ENCODE results near the gene BCL6. TPM values are rescaled to one million over a fixed set of nuclear protein-coding genes. Genes with fewer than 3 reads are reported as not detected.

Gene BCL6
- total and polyA plus RNA-seq, 3 experiments from 2014 or later, result 1.8 to 17.2 (median 17.1) TPM

Other genes starting within 250 kb of the BCL6 start
- gene SST, start 75.1 kb downstream of the BCL6 start, total RNA-seq, result not detected
- gene SST, start 75.1 kb downstream of the BCL6 start, polyA plus RNA-seq, result not detected
- gene RTP2, start 42.9 kb downstream of the BCL6 start, total RNA-seq, result not detected
- gene RTP2, start 42.9 kb downstream of the BCL6 start, polyA plus RNA-seq, result not detected

Data from CD8-positive, alpha-beta memory T cell (primary cell).